ENCODE results near the gene USF2.

Gene USF2

DNA sequence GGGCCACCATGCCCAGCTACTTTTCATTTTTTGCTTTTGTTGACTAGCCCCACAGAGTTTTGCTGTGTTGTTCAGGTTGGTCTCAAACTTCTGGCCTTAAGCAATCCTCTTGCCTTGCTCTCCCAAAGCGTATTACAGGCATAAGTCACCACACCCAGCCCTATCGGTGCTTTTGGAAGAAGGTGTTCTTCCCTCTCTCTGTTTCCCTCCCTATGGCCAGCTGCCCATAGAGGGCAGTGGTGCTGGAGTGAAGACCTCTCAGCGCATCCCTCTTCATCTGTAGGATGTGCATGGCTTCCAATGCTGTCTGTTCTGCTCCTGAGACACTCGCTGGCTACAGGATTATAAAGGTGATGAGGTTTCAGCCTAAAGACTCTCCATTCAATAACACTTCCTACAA, 58.9 kb downstream of the USF2 start:
- DNase-seq, result no peak

DNA sequence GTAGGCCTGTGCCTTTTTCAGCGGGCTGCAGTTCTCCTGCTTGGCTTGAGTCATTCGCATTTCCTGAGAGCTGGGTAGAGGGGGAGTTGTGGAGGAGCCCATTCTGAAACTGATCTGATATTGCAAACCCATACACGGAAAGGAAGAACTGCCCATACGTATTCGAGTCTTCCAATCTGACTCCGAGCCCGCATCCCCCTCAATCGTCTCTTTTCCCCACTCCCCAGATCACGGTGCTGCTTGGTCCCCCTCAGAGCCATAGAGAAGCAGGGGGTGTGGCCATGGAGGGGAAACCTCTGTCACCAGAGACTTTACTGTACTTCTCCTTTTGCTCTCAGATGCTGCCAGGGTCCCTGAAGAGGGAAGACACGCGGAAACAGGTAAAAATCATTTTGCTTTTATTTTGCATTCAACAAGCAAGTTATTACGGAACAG, 60.1 kb downstream of the USF2 start, which contains the start of gene CD22:
TSS of gene CD22 (plus strand) at position 337 of the 435 bp plus-strand sequence. CDS start 2,854 bp downstream, outside the sequence.
- no peak for DNase-seq

DNA sequence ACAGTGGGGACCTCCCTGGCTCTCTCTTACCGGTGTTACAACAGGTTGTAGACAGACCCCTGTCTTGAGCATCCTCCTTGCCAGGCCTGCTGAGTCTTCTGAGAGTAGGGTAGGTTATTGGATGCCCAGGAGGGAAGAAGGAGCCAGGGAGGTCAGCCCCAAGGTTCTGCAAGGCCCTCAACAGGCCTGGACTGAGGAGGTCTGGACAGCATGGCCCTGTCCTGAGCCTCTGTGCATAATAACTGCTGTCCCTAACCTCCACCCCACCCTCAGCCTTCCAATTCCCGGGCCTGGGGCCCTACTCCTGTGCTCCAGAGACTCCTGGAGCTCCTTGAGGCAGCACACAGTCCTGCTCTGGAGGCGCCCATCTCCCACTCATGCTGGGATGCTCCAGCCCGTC, 60.6 kb downstream of the USF2 start:
- DNase-seq, result no peak
